ENCODE data around the gene REEP6.
"Not testable (repeated sequence)": the region's sequence is repeated elsewhere in the genome, so short reads cannot be mapped to it uniquely, and the experiment has no call there.

REEP6 gene

DNA sequence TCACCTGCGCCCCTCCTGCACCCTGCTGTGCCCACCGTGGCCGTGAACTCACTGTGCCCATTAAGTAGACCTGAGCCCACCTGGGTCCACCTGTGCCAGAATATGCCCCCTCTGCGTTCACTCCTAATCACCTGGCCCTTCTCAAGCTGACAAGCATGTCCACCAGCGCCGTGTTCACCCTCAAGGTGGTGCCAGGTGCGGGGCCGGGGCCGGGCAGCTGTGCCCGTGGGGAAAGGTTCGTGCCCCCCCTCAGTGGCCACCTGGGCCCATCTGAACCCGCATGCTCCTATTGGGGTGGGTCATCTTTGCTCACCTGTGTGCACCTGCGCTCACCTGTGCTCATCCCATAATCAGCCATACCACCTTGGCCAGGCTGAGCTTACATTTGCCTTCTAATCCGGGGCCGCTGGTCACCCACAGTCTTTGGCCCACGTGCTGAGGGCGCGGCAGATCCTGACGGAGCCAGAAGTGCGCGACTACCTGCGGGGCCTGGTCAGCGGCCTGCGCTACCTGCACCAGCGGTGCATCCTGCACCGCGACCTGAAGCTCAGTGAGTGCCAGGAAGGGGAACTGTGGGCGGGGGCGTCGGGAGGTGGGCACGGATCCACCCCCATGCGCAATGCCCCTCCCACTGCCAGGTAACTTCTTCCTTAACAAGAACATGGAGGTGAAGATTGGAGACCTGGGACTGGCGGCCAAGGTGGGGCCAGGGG lies 35.2 kb downstream of the REEP6 start:
- DNase-seq: no peak

DNA sequence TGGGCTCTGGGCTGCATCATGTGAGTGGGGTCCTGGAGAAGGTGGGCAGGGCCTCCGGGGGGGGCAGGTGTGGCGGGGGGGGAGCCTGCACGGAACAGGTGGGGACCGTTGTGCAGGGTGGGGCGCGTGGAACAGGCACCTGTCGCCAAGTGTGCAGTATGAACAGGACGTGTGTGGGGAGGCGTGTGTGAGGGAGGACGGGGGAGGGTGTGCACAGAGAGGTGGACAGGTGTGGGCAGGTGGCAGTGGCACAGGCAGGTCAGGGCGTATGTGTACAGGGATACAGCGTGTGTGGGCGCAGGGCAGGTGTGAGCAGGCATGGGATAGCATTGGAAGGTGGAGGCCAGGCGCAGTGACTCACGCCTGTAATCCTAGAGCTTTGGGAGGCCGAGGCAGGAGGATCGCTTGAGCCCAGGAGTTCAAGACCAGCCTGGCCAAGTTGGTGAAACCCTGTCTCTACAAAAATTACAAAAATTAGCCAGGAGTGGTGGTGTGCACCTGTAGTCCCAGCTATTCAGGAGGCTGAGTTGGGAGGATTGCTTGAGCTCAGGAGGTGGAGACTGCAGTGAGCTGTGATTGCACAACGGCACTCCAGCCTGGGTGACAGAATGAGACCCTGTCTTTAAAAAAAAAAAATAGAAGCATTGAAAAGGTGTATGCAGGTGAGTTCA lies 36.1 kb downstream of the REEP6 start:
- no peak for DNase-seq

DNA sequence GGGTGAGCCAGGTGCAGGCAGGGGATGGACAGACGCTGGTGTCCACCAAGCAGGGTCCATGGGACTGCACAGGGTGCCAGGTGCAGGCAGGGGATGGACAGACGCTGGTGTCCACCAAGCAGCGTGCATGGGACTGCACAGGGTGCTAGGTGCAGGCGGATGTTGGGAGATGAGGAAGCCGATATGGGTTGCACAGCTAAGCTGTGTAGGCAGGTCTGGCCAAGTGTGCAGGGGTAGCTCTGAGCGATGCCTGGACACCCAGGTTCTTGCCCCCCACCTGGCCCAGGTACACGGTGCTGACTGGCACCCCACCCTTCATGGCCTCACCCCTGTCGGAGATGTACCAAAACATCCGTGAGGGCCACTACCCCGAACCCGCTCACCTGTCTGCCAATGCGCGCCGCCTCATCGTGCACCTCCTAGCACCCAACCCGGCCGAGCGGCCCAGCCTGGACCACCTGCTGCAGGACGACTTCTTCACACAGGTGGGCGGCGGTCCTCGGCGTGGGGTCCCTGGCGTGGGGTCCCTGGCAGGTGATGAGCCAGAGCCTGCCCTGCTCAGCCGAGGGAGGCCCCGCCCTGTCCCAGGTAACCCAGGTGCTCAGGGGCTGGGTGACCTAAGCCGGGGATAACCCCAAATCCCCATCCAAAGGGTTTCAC lies 36.8 kb downstream of the REEP6 start:
- DNase-seq: no peak

DNA sequence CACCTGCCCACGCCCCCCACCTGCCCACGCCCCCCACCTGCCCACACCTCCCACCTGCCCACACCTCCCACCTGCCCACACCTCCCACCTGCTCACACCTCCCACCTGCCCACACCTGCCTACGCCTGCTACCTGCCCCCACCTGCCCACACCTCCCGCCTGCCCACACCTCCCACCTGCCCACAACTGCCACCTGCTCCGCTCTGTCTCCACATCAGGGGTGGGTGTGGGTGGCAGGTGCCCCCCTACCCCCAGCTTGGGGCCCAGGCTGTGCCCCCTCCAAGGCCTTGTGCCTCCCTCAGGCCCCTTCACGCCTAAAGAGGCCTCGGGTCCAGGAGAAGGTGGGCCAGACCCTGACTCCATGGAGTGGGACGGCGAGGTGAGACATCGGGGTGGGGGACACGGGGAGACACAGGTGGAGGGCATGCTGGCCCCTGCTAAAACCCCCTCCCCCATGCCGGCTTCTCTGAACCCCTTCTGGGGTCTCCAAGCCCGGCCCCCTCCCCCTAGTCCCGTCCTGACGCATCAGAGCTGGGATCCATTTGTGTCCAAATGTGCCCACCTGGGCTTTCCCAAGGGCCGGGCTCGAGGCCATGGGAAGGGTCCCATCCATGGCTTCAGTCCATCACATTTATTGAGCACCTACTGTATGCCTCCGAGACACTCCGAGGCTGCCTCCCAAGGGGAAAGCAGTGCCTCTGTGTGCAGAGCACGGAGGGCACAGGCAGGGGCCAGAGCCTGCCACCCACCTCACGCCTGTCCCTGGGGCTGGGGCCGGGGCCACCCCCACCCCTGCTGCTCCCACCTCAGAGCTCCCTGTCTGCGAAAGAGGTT lies 37.8 kb downstream of the REEP6 start:
- no peak for DNase-seq

DNA sequence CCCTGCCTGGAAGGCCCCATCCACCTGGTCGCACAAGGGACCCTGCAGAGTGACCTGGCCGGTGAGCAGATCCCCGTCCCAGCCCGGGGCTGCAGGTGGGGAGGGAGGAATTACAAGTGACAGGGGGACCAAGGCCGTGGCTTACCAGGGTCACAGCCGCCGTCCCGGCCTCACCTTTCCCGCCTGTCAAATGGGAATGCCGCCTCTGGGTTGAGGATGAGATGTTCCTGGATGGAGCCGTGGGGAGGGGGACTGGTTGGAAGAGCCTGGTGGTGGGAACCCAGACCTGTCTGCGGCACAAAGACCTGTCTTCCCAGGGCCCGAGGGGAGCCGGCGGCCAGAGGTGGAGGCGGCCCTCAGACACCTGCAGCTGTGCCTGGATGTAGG lies 38.4 kb downstream of the REEP6 start:
- no peak for DNase-seq

DNA sequence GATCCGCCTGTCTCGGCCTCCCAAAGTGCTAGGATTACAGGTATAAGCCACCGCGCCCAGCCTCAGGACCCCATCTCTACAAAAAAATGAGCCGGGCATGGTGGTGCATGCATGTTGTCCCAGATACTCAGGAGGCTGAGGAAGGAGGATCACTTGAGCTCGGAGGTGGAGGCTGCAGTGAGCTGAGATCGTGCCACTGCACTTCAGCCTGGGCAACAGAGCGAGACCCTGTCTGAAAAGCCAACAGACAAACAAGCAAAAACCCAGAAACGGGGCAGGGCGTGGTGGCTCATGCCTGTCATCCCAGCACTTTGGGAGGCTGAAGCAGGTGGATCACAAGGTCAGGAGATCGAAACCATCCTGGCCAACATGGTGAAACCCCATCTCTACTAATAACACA lies 39.9 kb downstream of the REEP6 start:
- not testable (repeated sequence) for DNase-seq

DNA sequence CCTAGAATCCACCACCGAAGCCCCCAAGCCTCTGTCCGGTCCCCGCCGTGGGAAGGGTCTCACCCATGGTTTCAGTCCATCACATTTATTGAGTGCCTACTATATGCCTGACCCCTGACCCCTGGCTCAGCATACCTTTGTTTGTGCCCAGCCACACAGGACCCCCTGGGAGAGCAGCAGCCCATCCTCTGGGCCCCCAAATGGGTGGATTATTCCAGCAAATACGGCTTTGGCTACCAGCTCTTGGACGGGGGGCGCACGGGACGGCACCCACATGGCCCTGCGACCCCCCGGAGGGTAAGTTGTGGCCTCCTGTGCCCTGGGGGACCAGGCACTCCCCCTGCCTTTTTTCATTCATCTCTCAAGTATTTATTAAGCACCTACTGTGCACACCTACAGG lies 40.6 kb downstream of the REEP6 start:
- DNase-seq: no peak

DNA sequence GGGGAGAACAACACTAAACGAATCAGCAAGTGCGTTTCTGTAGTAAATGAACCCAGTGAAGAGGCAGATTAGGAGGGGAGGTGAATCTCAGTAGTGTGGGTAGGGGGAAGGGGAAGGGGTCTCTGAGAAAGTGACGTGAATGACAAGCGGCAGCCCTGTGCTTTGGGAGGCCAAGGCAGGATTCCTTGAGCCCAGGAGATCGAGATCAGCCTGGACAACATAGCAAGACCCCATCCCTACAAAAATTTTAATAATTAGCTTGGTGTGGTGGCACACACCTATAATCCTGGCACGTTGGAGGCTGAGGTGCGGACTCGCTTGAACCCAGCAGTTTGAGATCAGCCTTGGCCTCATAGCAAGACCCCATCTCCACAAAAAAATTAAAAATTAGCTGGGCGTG lies 41.0 kb downstream of the REEP6 start:
- no peak for DNase-seq

DNA sequence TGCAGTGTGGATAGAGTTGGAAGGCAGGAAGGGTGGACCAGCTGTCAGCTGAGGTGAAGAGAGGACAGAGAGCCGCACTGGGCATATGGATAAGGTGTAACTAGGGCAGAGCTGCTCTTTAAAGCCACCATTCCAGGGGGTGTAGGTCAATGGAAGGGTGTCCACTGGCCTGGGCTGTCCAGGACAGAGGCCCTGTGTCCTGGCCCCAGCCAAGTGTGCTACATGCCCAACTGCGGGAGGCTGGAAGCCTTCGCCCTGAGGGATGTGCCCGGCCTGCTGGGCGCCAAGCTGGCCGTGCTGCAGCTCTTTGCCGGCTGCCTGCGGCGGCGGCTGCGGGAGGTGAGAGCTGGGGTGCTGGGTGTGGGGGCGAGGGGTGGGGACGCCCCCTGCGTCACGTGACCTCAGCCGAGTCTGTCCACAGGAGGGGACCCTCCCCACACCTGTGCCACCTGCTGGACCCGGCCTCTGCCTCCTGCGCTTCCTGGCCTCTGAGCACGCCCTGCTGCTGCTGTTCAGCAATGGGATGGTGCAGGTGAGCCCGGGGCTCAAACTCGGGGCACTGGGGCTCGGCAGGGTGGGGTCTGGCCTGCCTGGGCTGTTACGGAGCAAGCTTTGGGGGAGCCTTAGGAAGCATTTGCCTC lies 42.6 kb downstream of the REEP6 start:
- DNase-seq: no peak

DNA sequence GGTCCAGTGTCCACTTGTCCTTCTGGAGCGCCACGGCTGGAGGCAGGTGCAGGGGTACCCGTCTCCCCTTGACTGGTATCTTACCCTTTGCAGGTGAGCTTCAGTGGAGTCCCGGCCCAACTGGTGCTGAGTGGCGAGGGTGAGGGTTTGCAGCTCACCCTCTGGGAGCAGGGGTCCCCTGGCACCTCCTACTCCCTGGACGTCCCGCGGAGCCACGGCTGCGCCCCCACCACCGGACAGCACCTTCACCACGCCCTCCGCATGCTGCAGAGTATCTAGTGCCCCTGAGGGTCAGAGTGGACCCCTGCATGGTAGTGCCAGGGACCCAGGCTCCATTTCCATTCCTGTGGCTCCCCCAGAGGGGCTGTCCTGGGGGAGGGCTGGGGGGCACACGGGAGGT lies 44.0 kb downstream of the REEP6 start:
- no peak for DNase-seq

DNA sequence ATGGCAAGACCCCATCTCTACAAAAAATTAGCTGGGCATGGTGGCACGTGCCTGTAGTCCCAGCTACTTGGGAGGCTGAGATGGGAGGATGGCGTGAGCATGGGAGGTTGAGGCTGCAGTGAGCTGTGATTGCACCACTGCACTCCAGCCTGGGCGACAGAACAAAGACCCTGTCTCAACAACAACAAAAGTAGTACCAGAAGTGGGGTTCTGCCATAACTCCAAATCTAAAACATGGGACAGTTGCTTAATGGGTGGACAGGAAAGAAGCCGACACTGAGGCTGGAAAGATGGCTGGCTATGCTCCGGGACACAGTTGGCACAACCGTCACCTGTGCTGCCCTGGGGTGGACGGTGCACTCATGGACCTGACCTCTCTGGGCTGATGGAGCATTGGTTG lies 44.7 kb downstream of the REEP6 start:
- not testable (repeated sequence) for DNase-seq

DNA sequence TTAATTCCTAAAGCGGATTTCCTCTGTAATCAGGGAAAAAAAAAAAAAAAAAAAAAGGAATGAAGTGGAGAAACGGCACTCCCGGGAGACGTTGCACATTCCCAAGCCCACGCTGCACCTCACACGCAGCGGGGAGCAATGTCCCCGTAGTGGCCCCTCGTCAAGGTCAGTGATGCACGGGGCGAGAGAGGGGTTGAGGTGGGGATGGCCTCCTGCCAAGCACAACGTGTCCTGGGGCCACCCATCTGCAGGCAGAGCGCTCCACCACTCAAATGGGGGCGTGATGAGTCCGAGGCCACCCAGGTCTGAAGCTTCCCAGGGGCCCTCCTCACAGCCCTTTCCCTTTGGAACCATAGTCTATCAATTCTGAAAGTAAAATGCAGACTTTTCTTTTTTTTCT lies 48.0 kb downstream of the REEP6 start:
- DNase-seq: no peak

DNA sequence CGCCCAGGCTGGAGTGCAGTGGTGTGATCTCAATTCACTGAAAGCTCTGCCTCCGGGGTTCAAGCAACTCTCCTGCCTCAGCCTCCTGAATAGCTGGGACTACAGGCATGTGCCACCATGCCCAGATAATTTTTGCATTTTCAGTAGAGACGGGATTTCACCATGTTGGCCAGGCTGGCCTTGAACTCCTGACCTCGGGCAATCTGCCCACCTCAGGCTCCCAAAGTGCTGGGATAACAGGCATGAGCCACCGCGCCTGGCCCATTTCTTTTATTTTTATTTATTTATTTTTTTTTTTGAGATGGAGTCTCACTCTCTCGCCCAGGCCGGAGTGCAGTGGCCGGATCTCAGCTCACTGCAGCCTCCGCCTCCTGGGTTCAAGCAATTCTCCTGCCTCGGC lies 48.8 kb downstream of the REEP6 start:
- not testable (repeated sequence) for DNase-seq

DNA sequence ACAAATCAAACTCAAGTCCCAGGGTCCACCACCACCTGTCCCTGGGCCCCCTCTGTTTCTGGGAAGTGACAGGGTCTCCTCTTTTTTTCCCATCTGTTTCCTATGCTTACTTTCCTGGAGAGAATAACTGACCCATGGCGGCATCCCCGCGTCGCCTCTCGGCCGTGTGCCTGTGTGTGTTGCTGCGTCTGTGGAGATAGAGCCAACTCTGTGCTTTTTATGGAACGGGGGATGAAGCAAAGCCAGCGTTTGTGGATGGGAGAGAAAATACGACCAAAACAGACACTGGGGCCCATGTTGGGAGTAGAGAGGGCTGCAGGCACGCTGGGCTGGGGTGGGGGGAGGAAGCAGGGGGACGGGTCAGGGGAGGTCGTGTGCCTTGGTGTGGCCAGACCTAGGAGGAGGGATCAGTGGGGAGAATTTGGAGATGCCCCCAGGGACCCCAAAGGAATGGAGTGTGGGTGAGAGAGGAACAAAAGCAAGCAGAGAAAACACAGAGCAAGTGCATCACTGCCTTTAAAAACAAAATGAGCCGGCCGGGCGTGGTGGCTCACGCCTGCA lies 49.5 kb downstream of the REEP6 start:
- no peak for DNase-seq
